HepG2 (cell line): Measurements from ENCODE around the gene ALG5. TPM values are rescaled to one million over a fixed set of nuclear protein-coding genes. Genes with fewer than 3 reads are reported as not detected.

Source experiments
- ASH2L ChIP-seq: fragments of 300-600, 200-600 bp; sonication (generic); IDR thresholded peaks from 2 replicates; pipeline ENCODE4 v1.7.0; 2017; ENCODE audit warnings: low read depth, mild to moderate bottlenecking, moderate library complexity, mixed read lengths, low read length; ENCODE audit not compliant: insufficient read length
- ATM ChIP-seq: fragments of 450-650 bp; IDR thresholded peaks from 2 replicates; pipeline ENCODE4 v1.7.1; 2017; ENCODE audit warnings: mild to moderate bottlenecking, borderline replicate concordance
- BCL6 ChIP-seq: IDR thresholded peaks from 2 replicates; pipeline ENCODE4 v1.6.1; 2016; ENCODE audit warnings: missing genetic modification reagents, missing compliant biosample characterization
- BRD4 ChIP-seq: sonication (generic); formaldehyde crosslinking; IDR thresholded peaks from 2 replicates; pipeline ENCODE4 v1.4.0; 2020; ENCODE audit warnings: missing genetic modification reagents
- EHMT2 ChIP-seq: fragments of 200-600 bp; sonication (generic); IDR thresholded peaks from 2 replicates; pipeline ENCODE4 v1.7.0; 2017; ENCODE audit warnings: antibody characterized with exemption, low read depth, low read length, borderline replicate concordance
- ELF4 ChIP-seq: sonication (generic); formaldehyde crosslinking; IDR thresholded peaks from 2 replicates; pipeline ENCODE4 v1.5.0; 2020; ENCODE audit warnings: missing genetic modification reagents, mild to moderate bottlenecking, moderate library complexity, borderline replicate concordance
- FOXJ3 ChIP-seq: sonication (generic); formaldehyde crosslinking; IDR thresholded peaks from 2 replicates; pipeline ENCODE4 v1.4.0; 2020; ENCODE audit warnings: missing genetic modification reagents, mild to moderate bottlenecking, borderline replicate concordance
- GFI1 ChIP-seq: sonication (generic); formaldehyde crosslinking; IDR thresholded peaks from 2 replicates; pipeline ENCODE4 v1.5.0; 2020; ENCODE audit warnings: missing genetic modification reagents, mild to moderate bottlenecking, borderline replicate concordance
- GPN1 ChIP-seq: sonication (generic); formaldehyde crosslinking; IDR thresholded peaks from 2 replicates; pipeline ENCODE4 v1.5.1; 2020; ENCODE audit warnings: missing genetic modification reagents, borderline replicate concordance
- IRX3 ChIP-seq: sonication (generic); formaldehyde crosslinking; IDR thresholded peaks from 2 replicates; pipeline ENCODE4 v1.8.1; 2023; ENCODE audit warnings: mild to moderate bottlenecking, low read depth, missing genetic modification reagents, borderline replicate concordance
- JUN ChIP-seq: sonication (generic); formaldehyde crosslinking; IDR thresholded peaks from 2 replicates; pipeline ENCODE4 v1.4.0; 2020; ENCODE audit warnings: mild to moderate bottlenecking, missing genetic modification reagents
- MZF1 ChIP-seq: sonication (generic); formaldehyde crosslinking; IDR thresholded peaks from 2 replicates; pipeline ENCODE4 v1.8.1; 2023; ENCODE audit warnings: mild to moderate bottlenecking, missing genetic modification reagents, borderline replicate concordance
- PAF1 ChIP-seq: IDR thresholded peaks from 2 replicates; pipeline ENCODE4 v1.6.1; 2016; ENCODE audit warnings: missing genetic modification reagents, missing compliant biosample characterization
- POLR2AphosphoS2 ChIP-seq: IDR thresholded peaks from 2 replicates; pipeline ENCODE4 v1.6.1; 2011; ENCODE audit warnings: low read depth, low read length, improper control_type of control experiment
- POLR2AphosphoS5 ChIP-seq: IDR thresholded peaks from 2 replicates; pipeline ENCODE4 v1.6.1; 2012; ENCODE audit warnings: low read depth, low read length
- REL ChIP-seq: sonication (generic); formaldehyde crosslinking; conservative IDR thresholded peaks from 2 replicates; pipeline ENCODE4 v1.8.0; 2022; ENCODE audit warnings: mild to moderate bottlenecking, missing genetic modification reagents, moderate library complexity
- SMYD3 ChIP-seq: sonication (generic); formaldehyde crosslinking; IDR thresholded peaks from 2 replicates; pipeline ENCODE4 v1.8.1; 2023; ENCODE audit warnings: mild to moderate bottlenecking, missing genetic modification reagents
- TAF1 ChIP-seq: sonication (generic); formaldehyde crosslinking; IDR thresholded peaks from 2 replicates; pipeline ENCODE4 v1.4.0; 2020; ENCODE audit warnings: missing genetic modification reagents
- TBX2 ChIP-seq: sonication (generic); formaldehyde crosslinking; IDR thresholded peaks from 2 replicates; pipeline ENCODE4 v1.5.0; 2020; ENCODE audit warnings: missing genetic modification reagents, mild to moderate bottlenecking, borderline replicate concordance
- TRIM24 ChIP-seq: sonication (generic); formaldehyde crosslinking; IDR thresholded peaks from 2 replicates; pipeline ENCODE4 v1.8.0; 2022; ENCODE audit warnings: mild to moderate bottlenecking, missing genetic modification reagents
- ZMYM4 ChIP-seq: sonication (generic); formaldehyde crosslinking; IDR thresholded peaks from 2 replicates; pipeline ENCODE4 v1.8.1; 2023; ENCODE audit warnings: mild to moderate bottlenecking, missing genetic modification reagents
- ZNF234 ChIP-seq: sonication (generic); formaldehyde crosslinking; conservative IDR thresholded peaks from 2 replicates; pipeline ENCODE4 v1.5.1; 2020; ENCODE audit warnings: mild to moderate bottlenecking, missing genetic modification reagents
- ZNF569 ChIP-seq: sonication (generic); formaldehyde crosslinking; IDR thresholded peaks from 2 replicates; pipeline ENCODE4 v1.5.0; 2020; ENCODE audit warnings: mild to moderate bottlenecking, missing genetic modification reagents, moderate library complexity, borderline replicate concordance
- ZNF615 ChIP-seq: sonication (generic); formaldehyde crosslinking; IDR thresholded peaks from 2 replicates; pipeline ENCODE4 v1.5.0; 2020; ENCODE audit warnings: mild to moderate bottlenecking, missing genetic modification reagents, borderline replicate concordance
- ZNF703 ChIP-seq: sonication (generic); formaldehyde crosslinking; IDR thresholded peaks from 2 replicates; pipeline ENCODE4 v1.5.1; 2020; ENCODE audit warnings: missing genetic modification reagents, mild to moderate bottlenecking, moderate library complexity, borderline replicate concordance
- ZSCAN22 ChIP-seq: sonication (generic); formaldehyde crosslinking; IDR thresholded peaks from 2 replicates; pipeline ENCODE4 v1.4.0; 2020; ENCODE audit warnings: mild to moderate bottlenecking, missing genetic modification reagents
- polyA plus RNA-seq, 8 experiments: library from polyadenylated mRNA; depleted of rRNA in 3 of 8; stranded (reverse) in 7 of 8; unstranded in 1 of 8; fragments of >200 nt; fragmentation: Illumina TruSeq in 4 of 8; extraction: Trizol in 4 of 8; gene quantifications; 2 replicates each; pipeline versions ENCODE4 v1.2.1 to v1.2.3, GENCODE V29; 2011 to 2016; ENCODE audit warnings: low read depth in 4 of 8, missing spikeins in 1 of 8, mixed read lengths in 1 of 8; ENCODE audit not compliant: insufficient read depth in 1 of 8
- total RNA-seq, 5 experiments: library from RNA; depleted of rRNA; stranded (reverse); fragments of >200 nt; fragmentation: Illumina TruSeq; extraction: Trizol; gene quantifications; 2 replicates each; pipeline ENCODE4 v1.2.3, GENCODE V29; 2016; ENCODE audit warnings: low read depth in 1 of 5
- TF ChIP-seq, protein P1 (sequence below): sonication (generic); formaldehyde crosslinking; IDR thresholded peaks from 2 replicates; pipeline ENCODE4 v1.4.0; 2020; ENCODE audit warnings: mild to moderate bottlenecking, missing genetic modification reagents, borderline replicate concordance

The ALG5 gene
- total and polyA plus RNA-seq, 2 of the 13 experiments (the other 11 are each of a cell fraction or from before 2014, with no cell fraction given): 27.8 to 51.1 TPM

DNA sequence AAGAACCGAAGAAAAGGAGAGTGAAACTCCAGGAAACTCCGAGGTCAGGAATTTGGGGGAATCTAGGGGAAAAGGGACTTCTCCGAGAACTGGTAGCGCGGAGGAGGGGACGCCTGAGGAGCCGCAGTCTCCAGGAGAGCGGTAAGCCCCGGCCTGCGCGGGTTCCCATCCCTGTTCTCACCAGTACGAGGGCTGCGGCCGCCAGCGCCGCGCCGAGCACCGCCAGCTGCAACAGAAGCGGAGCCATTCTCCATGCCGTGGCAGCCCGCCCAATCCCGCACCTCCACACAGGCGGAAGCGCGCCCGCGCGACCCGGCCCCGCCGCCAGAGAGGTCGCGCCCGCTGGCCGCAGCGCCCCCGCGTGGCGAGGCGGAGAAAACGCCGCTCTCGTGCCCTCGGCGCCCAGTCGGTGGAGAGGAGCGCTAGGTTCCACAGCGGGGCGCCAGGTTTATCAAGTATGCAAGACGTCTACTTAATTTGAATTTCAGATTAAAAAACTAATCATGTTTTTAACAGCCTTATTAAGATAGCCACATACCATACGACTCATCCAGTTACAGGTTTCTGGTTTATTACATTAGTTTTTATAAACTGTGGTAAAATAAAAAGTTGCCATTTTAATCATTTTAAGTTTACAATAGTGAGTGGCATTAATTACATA lies at the start of gene ALG5 (continued):
- TF ChIP-seq TBX2 (CRISPR knock-in tag): no peak
- no peak for TF ChIP-seq BCL6
- no peak for TF ChIP-seq GFI1 (CRISPR knock-in tag)
- no peak for TF ChIP-seq ZSCAN22
- TF ChIP-seq, protein P1, sequence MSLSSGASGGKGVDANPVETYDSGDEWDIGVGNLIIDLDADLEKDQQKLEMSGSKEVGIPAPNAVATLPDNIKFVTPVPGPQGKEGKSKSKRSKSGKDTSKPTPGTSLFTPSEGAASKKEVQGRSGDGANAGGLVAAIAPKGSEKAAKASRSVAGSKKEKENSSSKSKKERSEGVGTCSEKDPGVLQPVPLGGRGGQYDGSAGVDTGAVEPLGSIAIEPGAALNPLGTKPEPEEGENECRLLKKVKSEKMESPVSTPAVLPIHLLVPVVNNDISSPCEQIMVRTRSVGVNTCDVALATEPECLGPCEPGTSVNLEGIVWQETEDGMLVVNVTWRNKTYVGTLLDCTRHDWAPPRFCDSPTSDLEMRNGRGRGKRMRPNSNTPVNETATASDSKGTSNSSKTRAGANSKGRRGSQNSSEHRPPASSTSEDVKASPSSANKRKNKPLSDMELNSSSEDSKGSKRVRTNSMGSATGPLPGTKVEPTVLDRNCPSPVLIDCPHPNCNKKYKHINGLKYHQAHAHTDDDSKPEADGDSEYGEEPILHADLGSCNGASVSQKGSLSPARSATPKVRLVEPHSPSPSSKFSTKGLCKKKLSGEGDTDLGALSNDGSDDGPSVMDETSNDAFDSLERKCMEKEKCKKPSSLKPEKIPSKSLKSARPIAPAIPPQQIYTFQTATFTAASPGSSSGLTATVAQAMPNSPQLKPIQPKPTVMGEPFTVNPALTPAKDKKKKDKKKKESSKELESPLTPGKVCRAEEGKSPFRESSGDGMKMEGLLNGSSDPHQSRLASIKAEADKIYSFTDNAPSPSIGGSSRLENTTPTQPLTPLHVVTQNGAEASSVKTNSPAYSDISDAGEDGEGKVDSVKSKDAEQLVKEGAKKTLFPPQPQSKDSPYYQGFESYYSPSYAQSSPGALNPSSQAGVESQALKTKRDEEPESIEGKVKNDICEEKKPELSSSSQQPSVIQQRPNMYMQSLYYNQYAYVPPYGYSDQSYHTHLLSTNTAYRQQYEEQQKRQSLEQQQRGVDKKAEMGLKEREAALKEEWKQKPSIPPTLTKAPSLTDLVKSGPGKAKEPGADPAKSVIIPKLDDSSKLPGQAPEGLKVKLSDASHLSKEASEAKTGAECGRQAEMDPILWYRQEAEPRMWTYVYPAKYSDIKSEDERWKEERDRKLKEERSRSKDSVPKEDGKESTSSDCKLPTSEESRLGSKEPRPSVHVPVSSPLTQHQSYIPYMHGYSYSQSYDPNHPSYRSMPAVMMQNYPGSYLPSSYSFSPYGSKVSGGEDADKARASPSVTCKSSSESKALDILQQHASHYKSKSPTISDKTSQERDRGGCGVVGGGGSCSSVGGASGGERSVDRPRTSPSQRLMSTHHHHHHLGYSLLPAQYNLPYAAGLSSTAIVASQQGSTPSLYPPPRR (CRISPR knock-in tag): no peak
- TF ChIP-seq REL (CRISPR knock-in tag): no peak
- no peak for TF ChIP-seq ZNF703
- TF ChIP-seq MZF1 (CRISPR knock-in tag): no peak
- TF ChIP-seq EHMT2: no peak
- TF ChIP-seq BRD4 (CRISPR knock-in tag): peak; percentile 80; the same call in 1 of the 2 replicates
- TF ChIP-seq ZNF615 (CRISPR knock-in tag): no peak
- TF ChIP-seq SMYD3 (CRISPR knock-in tag): peak; percentile 15; the same call in 1 of the 2 replicates
- TF ChIP-seq TAF1 (CRISPR knock-in tag): peak; percentile 93
- no peak; the same call in 1 of the 2 replicates for TF ChIP-seq GPN1 (CRISPR knock-in tag)
- no peak for TF ChIP-seq ELF4 (CRISPR knock-in tag)
- TF ChIP-seq PAF1 (CRISPR knock-in tag): no peak
- TF ChIP-seq POLR2AphosphoS5: peak; percentile 84
- TF ChIP-seq IRX3: no peak
- TF ChIP-seq ZNF569 (CRISPR knock-in tag): no peak
- TF ChIP-seq ZMYM4: peak; percentile 98
- TF ChIP-seq TRIM24 (CRISPR knock-in tag): no peak
- TF ChIP-seq ASH2L: peak; percentile 79
- no peak for TF ChIP-seq ATM
- no peak for TF ChIP-seq FOXJ3
- no peak for TF ChIP-seq JUN (CRISPR knock-in tag)
- TF ChIP-seq ZNF234 (CRISPR knock-in tag): no peak
- no peak for TF ChIP-seq POLR2AphosphoS2
